ENCODE measurements around the gene CD99L2.

CD99L2 gene

GRCh38 chrX:150775569-150776350 lies 122.7 kb downstream of the CD99L2 start:
- no peaks in the 10 kb centered on the region for H3K36me3 ChIP-seq (ENCODE audit: control insufficient read depth, insufficient read depth, low read length)
- DNase-seq = no peak
- no peaks in the 10 kb centered on the region for H3K9me3 ChIP-seq (ENCODE audit: control insufficient read depth, low read length)
- no peak overlapping the region for H3K4me3 ChIP-seq (ENCODE audit: insufficient read depth, low read depth, low read length, poor library complexity, severe bottlenecking)
- no peaks in the 10 kb centered on the region for H3K27me3 ChIP-seq (replicated peaks; ENCODE audit: control insufficient read depth, insufficient read depth, low read length, poor library complexity, severe bottlenecking)
- H3K27ac ChIP-seq (ENCODE audit: insufficient read depth, low read length, poor library complexity, severe bottlenecking) = no peak overlapping the region
- no peaks in the 10 kb centered on the region for H3K4me1 ChIP-seq (ENCODE audit: control insufficient read depth, insufficient read depth, low read length, poor library complexity, severe bottlenecking)

- Histone ChIP-seq H3K9me3 (ENCODE audit: control insufficient read depth, low read length) (no peaks in the 10 kb centered on the region), H3K4me1 (ENCODE audit: control insufficient read depth, insufficient read depth, low read length, poor library complexity, severe bottlenecking) (no peaks in the 10 kb centered on the region), H3K27ac (ENCODE audit: insufficient read depth, low read length, poor library complexity, severe bottlenecking) (no peak overlapping the region), H3K27me3 (replicated peaks; ENCODE audit: control insufficient read depth, insufficient read depth, low read length, poor library complexity, severe bottlenecking) (no peaks in the 10 kb centered on the region), H3K36me3 (ENCODE audit: control insufficient read depth, insufficient read depth, low read length) (no peaks in the 10 kb centered on the region), H3K4me3 (ENCODE audit: insufficient read depth, low read depth, low read length, poor library complexity, severe bottlenecking) (no peak overlapping the region)
- no peak for DNase-seq
Measured at GRCh38 chrX:150774798-150775568, 123.5 kb downstream of the CD99L2 start.

DNA sequence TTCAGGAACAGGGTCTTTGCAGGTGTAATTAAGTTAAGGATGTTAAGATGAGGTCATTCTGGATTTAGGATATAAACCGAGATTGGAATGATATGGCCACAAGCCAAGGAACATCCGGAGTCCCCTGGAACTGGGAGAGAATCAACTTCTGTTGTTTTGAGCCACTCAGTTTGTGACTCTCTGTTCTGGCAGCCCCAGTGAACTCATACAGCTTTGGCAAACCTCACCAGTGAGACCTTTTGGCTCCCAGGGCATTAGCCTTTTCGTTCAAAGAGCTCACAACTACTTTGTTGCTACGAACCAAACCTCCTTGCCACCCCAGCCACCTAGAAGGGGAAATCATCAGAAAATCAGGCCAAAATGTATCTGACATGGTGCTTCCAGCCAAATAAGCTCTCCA lies 124.8 kb downstream of the CD99L2 start:
- H3K4me3 ChIP-seq (ENCODE audit: insufficient read depth, low read depth, low read length, poor library complexity, severe bottlenecking) = no peak overlapping the region
- H3K27me3 ChIP-seq (replicated peaks; ENCODE audit: control insufficient read depth, insufficient read depth, low read length, poor library complexity, severe bottlenecking) = no peaks in the 10 kb centered on the region
- no peaks in the 10 kb centered on the region for H3K4me1 ChIP-seq (ENCODE audit: control insufficient read depth, insufficient read depth, low read length, poor library complexity, severe bottlenecking)
- H3K36me3 ChIP-seq (ENCODE audit: control insufficient read depth, insufficient read depth, low read length) = no peaks in the 10 kb centered on the region
- H3K9me3 ChIP-seq (ENCODE audit: control insufficient read depth, low read length) = no peaks in the 10 kb centered on the region
- no peak overlapping the region for H3K27ac ChIP-seq (ENCODE audit: insufficient read depth, low read length, poor library complexity, severe bottlenecking)
- DNase-seq = no peak

GRCh38 chrX:150773117-150773516 lies 125.4 kb downstream of the CD99L2 start:
- no peak overlapping the region for H3K4me3 ChIP-seq (ENCODE audit: insufficient read depth, low read depth, low read length, poor library complexity, severe bottlenecking)
- no peak overlapping the region for H3K27ac ChIP-seq (ENCODE audit: insufficient read depth, low read length, poor library complexity, severe bottlenecking)
- H3K36me3 ChIP-seq (ENCODE audit: control insufficient read depth, insufficient read depth, low read length) = no peaks in the 10 kb centered on the region
- no peaks in the 10 kb centered on the region for H3K27me3 ChIP-seq (replicated peaks; ENCODE audit: control insufficient read depth, insufficient read depth, low read length, poor library complexity, severe bottlenecking)
- no peak for DNase-seq
- H3K9me3 ChIP-seq (ENCODE audit: control insufficient read depth, low read length) = no peaks in the 10 kb centered on the region
- H3K4me1 ChIP-seq (ENCODE audit: control insufficient read depth, insufficient read depth, low read length, poor library complexity, severe bottlenecking) = no peaks in the 10 kb centered on the region

DNA sequence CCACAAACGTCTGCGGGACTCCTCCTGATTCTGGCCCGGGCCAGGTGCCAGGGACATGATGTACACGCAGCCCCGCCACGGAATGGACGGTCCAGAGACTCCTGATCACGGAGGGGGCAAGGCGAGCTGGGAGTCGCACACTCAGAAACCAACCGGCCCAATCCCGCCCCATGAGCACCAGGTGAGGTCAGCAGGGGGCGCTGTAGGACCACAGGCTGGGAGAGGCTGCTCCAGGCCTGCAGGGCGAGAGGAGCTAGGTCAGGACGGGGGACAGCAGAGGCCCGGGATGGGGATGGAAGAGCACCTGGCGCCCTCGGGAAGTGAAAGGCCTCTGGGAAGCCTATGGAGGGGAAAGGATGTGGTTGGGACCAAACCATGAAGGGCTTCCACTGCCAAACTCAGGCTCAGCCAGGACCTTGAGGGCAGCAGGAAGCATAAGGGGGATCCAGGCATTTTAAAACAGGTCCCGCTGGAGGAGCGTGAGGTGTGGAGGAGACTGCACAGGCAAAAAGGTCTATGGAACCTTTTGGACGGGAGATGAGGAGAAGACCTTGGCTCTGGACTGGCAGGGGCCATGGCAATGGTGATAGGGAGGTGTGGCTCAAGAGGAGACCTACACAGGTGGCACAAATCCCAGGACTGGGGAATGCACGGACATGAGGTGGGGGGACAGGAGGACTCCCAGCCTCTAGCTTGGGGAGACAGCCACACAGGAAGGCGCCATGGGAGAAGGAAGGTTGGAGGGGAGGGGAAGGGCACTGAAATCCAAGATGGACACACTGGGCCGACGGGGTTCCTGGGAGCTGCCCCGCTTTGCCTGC lies 126.1 kb downstream of the CD99L2 start:
- H3K9me3 ChIP-seq (ENCODE audit: control insufficient read depth, low read length) = no peaks in the 10 kb centered on the region
- H3K27me3 ChIP-seq (replicated peaks; ENCODE audit: control insufficient read depth, insufficient read depth, low read length, poor library complexity, severe bottlenecking) = no peaks in the 10 kb centered on the region
- no peak overlapping the region for H3K27ac ChIP-seq (ENCODE audit: insufficient read depth, low read length, poor library complexity, severe bottlenecking)
- no peaks in the 10 kb centered on the region for H3K36me3 ChIP-seq (ENCODE audit: control insufficient read depth, insufficient read depth, low read length)
- no peak overlapping the region for H3K4me3 ChIP-seq (ENCODE audit: insufficient read depth, low read depth, low read length, poor library complexity, severe bottlenecking)
- peak; percentile 33 to 58 (median 39) for DNase-seq
- H3K4me1 ChIP-seq (ENCODE audit: control insufficient read depth, insufficient read depth, low read length, poor library complexity, severe bottlenecking) = no peaks in the 10 kb centered on the region

DNA sequence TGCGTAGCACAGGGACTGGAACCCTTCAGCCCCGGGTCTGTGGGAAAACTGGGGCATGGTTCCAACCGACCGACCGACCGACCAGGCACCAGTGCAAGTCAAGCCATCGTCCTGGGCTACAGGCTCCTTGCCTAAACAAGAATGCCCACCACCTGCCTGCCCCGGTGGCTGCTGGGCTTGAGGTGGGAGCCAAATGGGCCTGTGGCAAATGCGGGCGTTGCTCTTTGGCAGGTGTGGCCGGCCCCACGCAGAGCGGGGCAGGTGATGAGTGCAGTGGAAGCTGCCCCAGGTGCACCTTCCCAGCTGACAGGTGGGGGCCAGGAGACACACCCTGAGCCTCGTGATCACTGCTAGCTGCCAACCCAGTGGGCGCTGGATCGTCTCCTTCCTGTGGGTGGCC lies 127.4 kb downstream of the CD99L2 start:
- Histone ChIP-seq H3K36me3 (ENCODE audit: control insufficient read depth, insufficient read depth, low read length) (no peaks in the 10 kb centered on the region), H3K27me3 (replicated peaks; ENCODE audit: control insufficient read depth, insufficient read depth, low read length, poor library complexity, severe bottlenecking) (no peaks in the 10 kb centered on the region), H3K9me3 (ENCODE audit: control insufficient read depth, low read length) (no peaks in the 10 kb centered on the region), H3K27ac (ENCODE audit: insufficient read depth, low read length, poor library complexity, severe bottlenecking) (no peak overlapping the region), H3K4me1 (ENCODE audit: control insufficient read depth, insufficient read depth, low read length, poor library complexity, severe bottlenecking) (no peaks in the 10 kb centered on the region), H3K4me3 (ENCODE audit: insufficient read depth, low read depth, low read length, poor library complexity, severe bottlenecking) (no peak overlapping the region)
- no peak for DNase-seq

- no peak for DNase-seq
Measured at GRCh38 chrX:150770623-150771022, 127.8 kb downstream of the CD99L2 start.

GRCh38 chrX:150769408-150769807 lies 129.1 kb downstream of the CD99L2 start:
- DNase-seq = no peak
- no peak overlapping the region for H3K27ac ChIP-seq (ENCODE audit: insufficient read depth, low read length, poor library complexity, severe bottlenecking)
- H3K4me3 ChIP-seq (ENCODE audit: insufficient read depth, low read depth, low read length, poor library complexity, severe bottlenecking) = no peak overlapping the region
- no peaks in the 10 kb centered on the region for H3K27me3 ChIP-seq (replicated peaks; ENCODE audit: control insufficient read depth, insufficient read depth, low read length, poor library complexity, severe bottlenecking)
- H3K4me1 ChIP-seq (ENCODE audit: control insufficient read depth, insufficient read depth, low read length, poor library complexity, severe bottlenecking) = no peaks in the 10 kb centered on the region
- H3K36me3 ChIP-seq (ENCODE audit: control insufficient read depth, insufficient read depth, low read length) = no peaks in the 10 kb centered on the region
- H3K9me3 ChIP-seq (ENCODE audit: control insufficient read depth, low read length) = no peaks in the 10 kb centered on the region

More at GRCh38 chrX:150770623-150771022, 127.8 kb downstream of the CD99L2 start:
- Histone ChIP-seq H3K4me1 (ENCODE audit: control insufficient read depth, insufficient read depth, low read length, poor library complexity, severe bottlenecking) (no peaks in the 10 kb centered on the region), H3K36me3 (ENCODE audit: control insufficient read depth, insufficient read depth, low read length) (no peaks in the 10 kb centered on the region), H3K27me3 (replicated peaks; ENCODE audit: control insufficient read depth, insufficient read depth, low read length, poor library complexity, severe bottlenecking) (no peaks in the 10 kb centered on the region), H3K4me3 (ENCODE audit: insufficient read depth, low read depth, low read length, poor library complexity, severe bottlenecking) (no peak overlapping the region), H3K9me3 (ENCODE audit: control insufficient read depth, low read length) (no peaks in the 10 kb centered on the region), H3K27ac (ENCODE audit: insufficient read depth, low read length, poor library complexity, severe bottlenecking) (no peak overlapping the region)

DNA sequence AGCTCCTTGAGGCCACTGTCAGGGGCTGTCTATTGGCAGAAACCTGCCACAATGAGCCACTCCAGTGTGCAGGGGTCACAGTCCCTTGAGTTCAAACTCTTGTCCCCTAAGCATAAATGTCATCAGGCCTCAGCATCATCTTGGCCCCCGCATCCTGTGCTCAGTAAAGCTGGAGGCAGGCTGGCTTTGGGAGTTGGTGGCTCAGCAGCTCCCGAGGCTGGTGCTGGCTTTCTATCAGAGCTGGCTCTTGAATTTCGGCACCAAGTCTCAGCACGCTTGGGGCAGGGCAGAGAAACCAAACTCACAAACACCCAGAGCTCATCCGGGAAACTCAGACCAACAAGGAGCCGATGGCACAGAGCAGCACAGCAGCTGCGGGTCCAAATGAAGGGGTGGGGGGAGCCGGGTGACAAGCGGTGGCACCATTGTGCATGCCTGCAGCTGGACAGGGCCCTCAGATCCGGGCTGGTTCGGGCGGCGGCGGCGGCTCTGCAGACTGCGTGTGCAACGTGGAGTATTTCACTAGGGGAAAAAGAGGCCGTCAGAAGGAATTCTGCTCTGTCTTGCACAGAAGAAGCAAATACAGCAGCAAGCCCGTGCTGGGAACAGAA lies 129.8 kb downstream of the CD99L2 start:
- Histone ChIP-seq H3K9me3 (ENCODE audit: control insufficient read depth, low read length) (no peaks in the 10 kb centered on the region), H3K27ac (ENCODE audit: insufficient read depth, low read length, poor library complexity, severe bottlenecking) (no peak overlapping the region), H3K36me3 (ENCODE audit: control insufficient read depth, insufficient read depth, low read length) (no peaks in the 10 kb centered on the region), H3K4me1 (ENCODE audit: control insufficient read depth, insufficient read depth, low read length, poor library complexity, severe bottlenecking) (no peaks in the 10 kb centered on the region), H3K27me3 (replicated peaks; ENCODE audit: control insufficient read depth, insufficient read depth, low read length, poor library complexity, severe bottlenecking) (no peaks in the 10 kb centered on the region), H3K4me3 (ENCODE audit: insufficient read depth, low read depth, low read length, poor library complexity, severe bottlenecking) (no peak overlapping the region)
- DNase-seq = no peak
